HepG2 (cell line): ENCODE results near the gene FN1. TPM values are rescaled to one million over a fixed set of nuclear protein-coding genes. Genes with fewer than 3 reads are reported as not detected.

Experiments used
- AHR ChIP-seq: IDR thresholded peaks from 2 replicates; pipeline ENCODE4 v1.6.1; 2018; ENCODE audit warnings: missing genetic modification reagents, missing compliant biosample characterization
- CENPT ChIP-seq: sonication (generic); formaldehyde crosslinking; IDR thresholded peaks from 2 replicates; pipeline ENCODE4 v1.8.0; 2022; ENCODE audit warnings: low read depth, mild to moderate bottlenecking, moderate library complexity, missing genetic modification reagents
- GATA4 ChIP-seq: sonication (generic); IDR thresholded peaks from 2 replicates; pipeline ENCODE4 v1.6.1; 2016; ENCODE audit warnings: antibody characterized with exemption, low read depth, borderline replicate concordance
- KLF9 ChIP-seq: IDR thresholded peaks from 2 replicates; pipeline ENCODE4 v1.6.1; 2016; ENCODE audit warnings: low read depth
- MED1 ChIP-seq: sonication (generic); formaldehyde crosslinking; IDR thresholded peaks from 2 replicates; pipeline ENCODE4 v1.4.0; 2020; ENCODE audit warnings: missing genetic modification reagents
- MTF2 ChIP-seq: sonication (generic); formaldehyde crosslinking; IDR thresholded peaks from 2 replicates; pipeline ENCODE4 v1.5.0; 2020; ENCODE audit warnings: missing genetic modification reagents, borderline replicate concordance
- NFE2 ChIP-seq: sonication (generic); formaldehyde crosslinking; IDR thresholded peaks from 2 replicates; pipeline ENCODE4 v1.4.0; 2020; ENCODE audit warnings: missing genetic modification reagents
- TRIM24 ChIP-seq: sonication (generic); formaldehyde crosslinking; IDR thresholded peaks from 2 replicates; pipeline ENCODE4 v1.8.0; 2022; ENCODE audit warnings: mild to moderate bottlenecking, missing genetic modification reagents
- ZFAT ChIP-seq: sonication (generic); formaldehyde crosslinking; conservative IDR thresholded peaks from 2 replicates; pipeline ENCODE4 v1.8.1; 2023; ENCODE audit warnings: missing genetic modification reagents, inconsistent platforms
- ZNF121 ChIP-seq: sonication (generic); formaldehyde crosslinking; IDR thresholded peaks from 2 replicates; pipeline ENCODE4 v1.5.0; 2020; ENCODE audit warnings: mild to moderate bottlenecking, missing genetic modification reagents
- ZNF451 ChIP-seq: sonication (generic); formaldehyde crosslinking; IDR thresholded peaks from 2 replicates; pipeline ENCODE4 v1.5.0; 2020; ENCODE audit warnings: mild to moderate bottlenecking, missing genetic modification reagents
- ZNF850 ChIP-seq: sonication (generic); formaldehyde crosslinking; conservative IDR thresholded peaks from 2 replicates; pipeline ENCODE4 v1.9.0; 2021; ENCODE audit warnings: mild to moderate bottlenecking, missing genetic modification reagents
- polyA plus RNA-seq, 8 experiments: library from polyadenylated mRNA; depleted of rRNA in 3 of 8; stranded (reverse) in 7 of 8; unstranded in 1 of 8; fragments of >200 nt; fragmentation: Illumina TruSeq in 4 of 8; extraction: Trizol in 4 of 8; gene quantifications; 2 replicates each; pipeline versions ENCODE4 v1.2.1 to v1.2.3, GENCODE V29; 2011 to 2016; ENCODE audit warnings: low read depth in 4 of 8, missing spikeins in 1 of 8, mixed read lengths in 1 of 8; ENCODE audit not compliant: insufficient read depth in 1 of 8
- total RNA-seq, 5 experiments: library from RNA; depleted of rRNA; stranded (reverse); fragments of >200 nt; fragmentation: Illumina TruSeq; extraction: Trizol; gene quantifications; 2 replicates each; pipeline ENCODE4 v1.2.3, GENCODE V29; 2016; ENCODE audit warnings: low read depth in 1 of 5
- TF ChIP-seq, protein P1 (sequence below): sonication (generic); formaldehyde crosslinking; IDR thresholded peaks from 2 replicates; pipeline ENCODE4 v1.5.1; 2020; ENCODE audit warnings: missing genetic modification reagents, mild to moderate bottlenecking, borderline replicate concordance
- TF ChIP-seq, protein P2 (sequence below): sonication (generic); formaldehyde crosslinking; IDR thresholded peaks from 2 replicates; pipeline ENCODE4 v1.4.0; 2020; ENCODE audit warnings: missing genetic modification reagents, borderline replicate concordance
- TF ChIP-seq, protein P3 (sequence below): sonication (generic); formaldehyde crosslinking; IDR thresholded peaks from 2 replicates; pipeline ENCODE4 v1.4.0; 2020; ENCODE audit warnings: missing genetic modification reagents

The FN1 gene
- total and polyA plus RNA-seq, 2 of the 13 experiments (the other 11 are each of a cell fraction or from before 2014, with no cell fraction given) = 1,847 to 6,471 TPM

GRCh38 chr2:215431778-215432758, 3.8 kb downstream of the FN1 start (continued):
- TF ChIP-seq, protein P1, sequence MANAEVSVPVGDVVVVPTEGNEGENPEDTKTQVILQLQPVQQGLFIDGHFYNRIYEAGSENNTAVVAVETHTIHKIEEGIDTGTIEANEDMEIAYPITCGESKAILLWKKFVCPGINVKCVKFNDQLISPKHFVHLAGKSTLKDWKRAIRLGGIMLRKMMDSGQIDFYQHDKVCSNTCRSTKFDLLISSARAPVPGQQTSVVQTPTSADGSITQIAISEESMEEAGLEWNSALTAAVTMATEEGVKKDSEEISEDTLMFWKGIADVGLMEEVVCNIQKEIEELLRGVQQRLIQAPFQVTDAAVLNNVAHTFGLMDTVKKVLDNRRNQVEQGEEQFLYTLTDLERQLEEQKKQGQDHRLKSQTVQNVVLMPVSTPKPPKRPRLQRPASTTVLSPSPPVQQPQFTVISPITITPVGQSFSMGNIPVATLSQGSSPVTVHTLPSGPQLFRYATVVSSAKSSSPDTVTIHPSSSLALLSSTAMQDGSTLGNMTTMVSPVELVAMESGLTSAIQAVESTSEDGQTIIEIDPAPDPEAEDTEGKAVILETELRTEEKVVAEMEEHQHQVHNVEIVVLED (CRISPR knock-in tag) = no peak; the same call in 1 of the 2 replicates
- TF ChIP-seq AHR (no peak), MED1 (peak; percentile 19; the same call in 1 of the 2 replicates), CENPT (CRISPR knock-in tag) (no peak), ZNF850 (CRISPR knock-in tag) (no peak), KLF9 (CRISPR knock-in tag) (no peak), ZNF451 (CRISPR knock-in tag) (no peak), ZNF121 (CRISPR knock-in tag) (0 out of 2 replicates have a peak, but pooled peaks have one; percentile 8), TRIM24 (CRISPR knock-in tag) (no peak), GATA4 (peak; percentile 12; the same call in 1 of the 2 replicates), NFE2 (no peak), ZFAT (CRISPR knock-in tag) (no peak), MTF2 (CRISPR knock-in tag) (no peak)
- TF ChIP-seq, protein P2, sequence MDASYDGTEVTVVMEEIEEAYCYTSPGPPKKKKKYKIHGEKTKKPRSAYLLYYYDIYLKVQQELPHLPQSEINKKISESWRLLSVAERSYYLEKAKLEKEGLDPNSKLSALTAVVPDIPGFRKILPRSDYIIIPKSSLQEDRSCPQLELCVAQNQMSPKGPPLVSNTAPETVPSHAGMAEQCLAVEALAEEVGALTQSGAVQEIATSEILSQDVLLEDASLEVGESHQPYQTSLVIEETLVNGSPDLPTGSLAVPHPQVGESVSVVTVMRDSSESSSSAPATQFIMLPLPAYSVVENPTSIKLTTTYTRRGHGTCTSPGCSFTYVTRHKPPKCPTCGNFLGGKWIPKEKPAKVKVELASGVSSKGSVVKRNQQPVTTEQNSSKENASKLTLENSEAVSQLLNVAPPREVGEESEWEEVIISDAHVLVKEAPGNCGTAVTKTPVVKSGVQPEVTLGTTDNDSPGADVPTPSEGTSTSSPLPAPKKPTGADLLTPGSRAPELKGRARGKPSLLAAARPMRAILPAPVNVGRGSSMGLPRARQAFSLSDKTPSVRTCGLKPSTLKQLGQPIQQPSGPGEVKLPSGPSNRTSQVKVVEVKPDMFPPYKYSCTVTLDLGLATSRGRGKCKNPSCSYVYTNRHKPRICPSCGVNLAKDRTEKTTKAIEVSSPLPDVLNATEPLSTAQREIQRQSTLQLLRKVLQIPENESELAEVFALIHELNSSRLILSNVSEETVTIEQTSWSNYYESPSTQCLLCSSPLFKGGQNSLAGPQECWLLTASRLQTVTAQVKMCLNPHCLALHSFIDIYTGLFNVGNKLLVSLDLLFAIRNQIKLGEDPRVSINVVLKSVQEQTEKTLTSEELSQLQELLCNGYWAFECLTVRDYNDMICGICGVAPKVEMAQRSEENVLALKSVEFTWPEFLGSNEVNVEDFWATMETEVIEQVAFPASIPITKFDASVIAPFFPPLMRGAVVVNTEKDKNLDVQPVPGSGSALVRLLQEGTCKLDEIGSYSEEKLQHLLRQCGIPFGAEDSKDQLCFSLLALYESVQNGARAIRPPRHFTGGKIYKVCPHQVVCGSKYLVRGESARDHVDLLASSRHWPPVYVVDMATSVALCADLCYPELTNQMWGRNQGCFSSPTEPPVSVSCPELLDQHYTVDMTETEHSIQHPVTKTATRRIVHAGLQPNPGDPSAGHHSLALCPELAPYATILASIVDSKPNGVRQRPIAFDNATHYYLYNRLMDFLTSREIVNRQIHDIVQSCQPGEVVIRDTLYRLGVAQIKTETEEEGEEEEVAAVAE (CRISPR knock-in tag) = no peak
- TF ChIP-seq, protein P3, sequence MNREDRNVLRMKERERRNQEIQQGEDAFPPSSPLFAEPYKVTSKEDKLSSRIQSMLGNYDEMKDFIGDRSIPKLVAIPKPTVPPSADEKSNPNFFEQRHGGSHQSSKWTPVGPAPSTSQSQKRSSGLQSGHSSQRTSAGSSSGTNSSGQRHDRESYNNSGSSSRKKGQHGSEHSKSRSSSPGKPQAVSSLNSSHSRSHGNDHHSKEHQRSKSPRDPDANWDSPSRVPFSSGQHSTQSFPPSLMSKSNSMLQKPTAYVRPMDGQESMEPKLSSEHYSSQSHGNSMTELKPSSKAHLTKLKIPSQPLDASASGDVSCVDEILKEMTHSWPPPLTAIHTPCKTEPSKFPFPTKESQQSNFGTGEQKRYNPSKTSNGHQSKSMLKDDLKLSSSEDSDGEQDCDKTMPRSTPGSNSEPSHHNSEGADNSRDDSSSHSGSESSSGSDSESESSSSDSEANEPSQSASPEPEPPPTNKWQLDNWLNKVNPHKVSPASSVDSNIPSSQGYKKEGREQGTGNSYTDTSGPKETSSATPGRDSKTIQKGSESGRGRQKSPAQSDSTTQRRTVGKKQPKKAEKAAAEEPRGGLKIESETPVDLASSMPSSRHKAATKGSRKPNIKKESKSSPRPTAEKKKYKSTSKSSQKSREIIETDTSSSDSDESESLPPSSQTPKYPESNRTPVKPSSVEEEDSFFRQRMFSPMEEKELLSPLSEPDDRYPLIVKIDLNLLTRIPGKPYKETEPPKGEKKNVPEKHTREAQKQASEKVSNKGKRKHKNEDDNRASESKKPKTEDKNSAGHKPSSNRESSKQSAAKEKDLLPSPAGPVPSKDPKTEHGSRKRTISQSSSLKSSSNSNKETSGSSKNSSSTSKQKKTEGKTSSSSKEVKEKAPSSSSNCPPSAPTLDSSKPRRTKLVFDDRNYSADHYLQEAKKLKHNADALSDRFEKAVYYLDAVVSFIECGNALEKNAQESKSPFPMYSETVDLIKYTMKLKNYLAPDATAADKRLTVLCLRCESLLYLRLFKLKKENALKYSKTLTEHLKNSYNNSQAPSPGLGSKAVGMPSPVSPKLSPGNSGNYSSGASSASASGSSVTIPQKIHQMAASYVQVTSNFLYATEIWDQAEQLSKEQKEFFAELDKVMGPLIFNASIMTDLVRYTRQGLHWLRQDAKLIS (CRISPR knock-in tag) = peak; percentile 89
